Gastrocnemius medialis (tissue), 4 donors: ENCODE measurements around the gene BNIP2.

Source experiments
- POLR2A ChIP-seq, 2 donors: fragments of 450-650 bp; IDR thresholded peaks; one replicate each; pipeline ENCODE4 v1.6.1; 2017; ENCODE audit warnings: antibody characterized with exemption in 2 of 2, mild to moderate bottlenecking in 2 of 2, moderate library complexity in 2 of 2
- TF ChIP-seq, protein P1 (sequence below), 5 experiments: fragments of 450-650 bp in 3 of 5; fragments of 200-600 bp in 2 of 5; sonication (generic) in 2 of 5; IDR thresholded peaks in 4 of 5; conservative IDR thresholded peaks in 1 of 5; 1 replicate in 4 of 5; 2 replicates in 1 of 5; pipeline ENCODE4 v1.5.1; 2016 to 2019; ENCODE audit warnings: antibody characterized with exemption in 5 of 5, mild to moderate bottlenecking in 3 of 5, moderate library complexity in 3 of 5

DNA sequence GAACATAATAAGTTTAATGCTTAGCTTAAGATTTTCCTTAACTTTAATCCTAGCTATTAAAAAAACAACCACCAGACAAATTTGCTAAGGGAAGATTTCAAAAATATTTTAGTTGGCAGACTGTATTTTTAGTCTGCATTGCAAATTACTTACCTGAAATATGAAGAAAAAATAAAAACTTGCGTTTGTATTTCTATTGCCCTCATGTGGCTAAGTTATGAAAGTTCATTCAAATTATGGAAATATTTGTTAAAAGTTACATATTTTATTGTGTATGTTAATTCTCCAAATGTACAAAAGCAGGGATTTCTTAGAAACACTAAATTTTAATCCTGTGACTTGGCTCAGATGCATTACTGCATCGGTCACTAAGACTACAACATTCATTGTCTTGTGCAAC, 46.8 kb downstream of the BNIP2 start:
- TF ChIP-seq POLR2A (IDR thresholded peaks at IDR 0.05), result no peak
- TF ChIP-seq, protein P1, sequence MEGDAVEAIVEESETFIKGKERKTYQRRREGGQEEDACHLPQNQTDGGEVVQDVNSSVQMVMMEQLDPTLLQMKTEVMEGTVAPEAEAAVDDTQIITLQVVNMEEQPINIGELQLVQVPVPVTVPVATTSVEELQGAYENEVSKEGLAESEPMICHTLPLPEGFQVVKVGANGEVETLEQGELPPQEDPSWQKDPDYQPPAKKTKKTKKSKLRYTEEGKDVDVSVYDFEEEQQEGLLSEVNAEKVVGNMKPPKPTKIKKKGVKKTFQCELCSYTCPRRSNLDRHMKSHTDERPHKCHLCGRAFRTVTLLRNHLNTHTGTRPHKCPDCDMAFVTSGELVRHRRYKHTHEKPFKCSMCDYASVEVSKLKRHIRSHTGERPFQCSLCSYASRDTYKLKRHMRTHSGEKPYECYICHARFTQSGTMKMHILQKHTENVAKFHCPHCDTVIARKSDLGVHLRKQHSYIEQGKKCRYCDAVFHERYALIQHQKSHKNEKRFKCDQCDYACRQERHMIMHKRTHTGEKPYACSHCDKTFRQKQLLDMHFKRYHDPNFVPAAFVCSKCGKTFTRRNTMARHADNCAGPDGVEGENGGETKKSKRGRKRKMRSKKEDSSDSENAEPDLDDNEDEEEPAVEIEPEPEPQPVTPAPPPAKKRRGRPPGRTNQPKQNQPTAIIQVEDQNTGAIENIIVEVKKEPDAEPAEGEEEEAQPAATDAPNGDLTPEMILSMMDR (IDR thresholded peaks at IDR 0.05 in 4 of 5, conservative IDR thresholded peaks at IDR 0.05 in 1 of 5), result no peak
